ENCODE results near the gene SYNM. TPM values are rescaled to one million over a fixed set of nuclear protein-coding genes. Genes with fewer than 3 reads are reported as not detected.

The SYNM gene
- total and polyA plus RNA-seq, 2 of the 8 experiments (the other 6 are each of a cell fraction or from before 2014, with no cell fraction given), result 0.89 to 2.0 TPM

- DNase-seq (ENCODE audit: low read depth in 1 of 2, low spot score in 2 of 2) (peak in 1 of 2 experiments; percentile 42), FAIRE-seq (no peak)
- H3K79me1 ChIP-seq (ENCODE audit: low read depth, low read length), result no peaks in the 10 kb centered on the region
- H2BK20ac ChIP-seq (ENCODE audit: low read length), result no peak overlapping the region
- no peak overlapping the region for H2BK120ac ChIP-seq (replicated peaks; ENCODE audit: low read depth, low read length)
- H2BK5ac ChIP-seq (ENCODE audit: low read depth, low read length), result no peak overlapping the region
- no peak overlapping the region for H3K4ac ChIP-seq (replicated peaks; ENCODE audit: insufficient read length, low read depth, low read length)
- H3K4me3 ChIP-seq (ENCODE audit: extremely low read depth in 1 of 4, insufficient read depth in 2 of 4, low read depth in 3 of 4, low read length in 4 of 4), result peak overlapping the region in 1 of 4 experiments; percentile 64; a peak in 2 of 8 replicates
- H2AK5ac ChIP-seq (ENCODE audit: low read depth, low read length), result no peak overlapping the region
- POLR2A ChIA-PET (ENCODE audit: partially characterized antibody), result interaction anchor here (1.0 kb wide), 1 partner anchor 22 kb away, joined by 3 read pairs; no protein-coding TSS in a partner anchor
- peaks cover 0 to 5% (median 0%) of the 10 kb centered on the region in 4 experiments; a peak in 4 of 7 replicates for H3K4me1 ChIP-seq (replicated peaks in 1 of 4; ENCODE audit: control insufficient read depth in 3 of 4, insufficient read depth in 4 of 4, low read length in 3 of 4)
- no peak overlapping the region for H4K5ac ChIP-seq (ENCODE audit: insufficient read length, low read depth, low read length)
- no peaks in the 10 kb centered on the region for H3K79me2 ChIP-seq (ENCODE audit: control insufficient read depth in 1 of 2, insufficient read depth in 2 of 2, low read length in 2 of 2)
- H2AFZ ChIP-seq (ENCODE audit: low read length), result no peak overlapping the region
- peaks cover 7% of the 10 kb centered on the region for H3K23me2 ChIP-seq (ENCODE audit: low read depth, low read length)
- peak overlapping the region in 1 of 2 experiments; percentile 73; a peak in 1 of 4 replicates for H3K4me2 ChIP-seq (ENCODE audit: insufficient read depth in 1 of 2, low read depth in 2 of 2, low read length in 2 of 2)
- H3K56ac ChIP-seq (replicated peaks; ENCODE audit: insufficient read length, low read depth, low read length), result no peak overlapping the region
- H3K14ac ChIP-seq (ENCODE audit: insufficient read length), result no peak overlapping the region
- H4K8ac ChIP-seq (ENCODE audit: extremely low read depth, insufficient read depth, low read length), result no peak overlapping the region
- no peaks in the 10 kb centered on the region for H3K36me3 ChIP-seq (ENCODE audit: control insufficient read depth in 2 of 4, insufficient read depth in 4 of 4, low read length in 3 of 4)
- no peaks in the 10 kb centered on the region for H4K20me1 ChIP-seq (replicated peaks in 1 of 2; ENCODE audit: control insufficient read depth in 1 of 2, insufficient read depth in 2 of 2, low read length in 2 of 2)
- 90% methylated on average over 20 of the region's 20 CpGs; no CpG with 5 or more reads in 1 of the 2 experiments for WGBS, 2 experiments (ENCODE audit: extremely low coverage in 1 of 2, insufficient coverage in 1 of 2, insufficient read length in 1 of 2, insufficient replicate concordance in 2 of 2, low coverage in 1 of 2, low lambda C conversion rate in 2 of 2, missing lambda C conversion rate in 1 of 2)
- CTCF ChIA-PET (ENCODE audit: partially characterized antibody), result interaction anchor here (0.6 to 7.3 kb wide), 21 partner anchors 12 to 629 kb away, joined by 3 to 78 read pairs (median 4); partner anchors contain the start of gene SYNM
- no peaks in the 10 kb centered on the region; a peak in 1 of 4 replicates for H3K9me3 ChIP-seq (ENCODE audit: insufficient read depth in 2 of 2, low read depth in 1 of 2, low read length in 1 of 2)
- H3K27ac ChIP-seq (ENCODE audit: low read depth, low read length), result no peak overlapping the region
- no peak overlapping the region for H3K18ac ChIP-seq (ENCODE audit: extremely low read depth, low read length)
- no peak overlapping the region for H3K9ac ChIP-seq (replicated peaks in 1 of 4; ENCODE audit: extremely low read depth in 1 of 4, low read depth in 3 of 4, low read length in 3 of 4)
- H3K27me3 ChIP-seq (replicated peaks in 1 of 4; ENCODE audit: control insufficient read depth in 3 of 4, extremely low read depth in 1 of 4, insufficient read depth in 3 of 4, low read length in 3 of 4), result 0 out of 7 replicates have a peak, but pooled peaks cover 0 to 9% (median under 1%) of the 10 kb centered on the region in 4 experiments
- H2BK12ac ChIP-seq (ENCODE audit: low read depth, low read length), result no peak overlapping the region; the same call in 1 of the 2 replicates
- H4K91ac ChIP-seq (replicated peaks; ENCODE audit: insufficient read length, low read length), result no peak overlapping the region
- H3K23ac ChIP-seq (ENCODE audit: insufficient read length), result no peak overlapping the region
- TF ChIP-seq CTCF (IDR thresholded peaks at IDR 0.05; ENCODE audit: control extremely low read depth in 1 of 3, insufficient read depth in 1 of 3, low read depth in 1 of 3, low read length in 3 of 3) (no peak), E2F6 (IDR thresholded peaks at IDR 0.05) (peak; percentile 31; the same call in 1 of the 2 replicates), ATF3 (IDR thresholded peaks at IDR 0.05; ENCODE audit: insufficient read depth, low read depth, low read length) (no peak), TBP (IDR thresholded peaks at IDR 0.05; ENCODE audit: low read depth, low read length) (no peak), SP2 (IDR thresholded peaks at IDR 0.05; ENCODE audit: low read length) (no peak), SRF (IDR thresholded peaks at IDR 0.05; ENCODE audit: low read depth, low read length) (no peak)
- H2BK15ac ChIP-seq (ENCODE audit: low read length), result no peak overlapping the region
Measured at GRCh38 chr15:99057697-99058420, 47.0 kb upstream of the SYNM start.
